ENCODE results near the gene ACACB.

- no peak for TF ChIP-seq CTCF (IDR thresholded peaks at IDR 0.05)
- TF ChIP-seq POLR2A (IDR thresholded peaks at IDR 0.05): no peak
Measured at GRCh38 chr12:109085590-109085989, 30.8 kb upstream of the ACACB start.

Data from heart left ventricle (tissue), 13 donors.